Peyer's patch (tissue), 4 donors: ENCODE measurements around the gene ABCC4.
"Not testable (repeated sequence)": the region's sequence is repeated elsewhere in the genome, so short reads cannot be mapped to it uniquely, and the experiment has no call there.

ENCODE experiments used
- POLR2A ChIP-seq, 2 donors: fragments of 450-650 bp; IDR thresholded peaks; one replicate each; pipeline ENCODE4 v1.5.1; 2017; ENCODE audit warnings: antibody characterized with exemption in 2 of 2, mild to moderate bottlenecking in 2 of 2, moderate library complexity in 2 of 2
- TF ChIP-seq, protein P1 (sequence below), 6 experiments: fragments of 450-650 bp in 4 of 6; fragments of 200-600 bp in 2 of 6; sonication (generic) in 1 of 6; IDR thresholded peaks; one replicate each; pipeline ENCODE4 v1.5.1; 2017 to 2019; ENCODE audit warnings: antibody characterized with exemption in 6 of 6, mild to moderate bottlenecking in 3 of 6, moderate library complexity in 1 of 6

- TF ChIP-seq, protein P1, sequence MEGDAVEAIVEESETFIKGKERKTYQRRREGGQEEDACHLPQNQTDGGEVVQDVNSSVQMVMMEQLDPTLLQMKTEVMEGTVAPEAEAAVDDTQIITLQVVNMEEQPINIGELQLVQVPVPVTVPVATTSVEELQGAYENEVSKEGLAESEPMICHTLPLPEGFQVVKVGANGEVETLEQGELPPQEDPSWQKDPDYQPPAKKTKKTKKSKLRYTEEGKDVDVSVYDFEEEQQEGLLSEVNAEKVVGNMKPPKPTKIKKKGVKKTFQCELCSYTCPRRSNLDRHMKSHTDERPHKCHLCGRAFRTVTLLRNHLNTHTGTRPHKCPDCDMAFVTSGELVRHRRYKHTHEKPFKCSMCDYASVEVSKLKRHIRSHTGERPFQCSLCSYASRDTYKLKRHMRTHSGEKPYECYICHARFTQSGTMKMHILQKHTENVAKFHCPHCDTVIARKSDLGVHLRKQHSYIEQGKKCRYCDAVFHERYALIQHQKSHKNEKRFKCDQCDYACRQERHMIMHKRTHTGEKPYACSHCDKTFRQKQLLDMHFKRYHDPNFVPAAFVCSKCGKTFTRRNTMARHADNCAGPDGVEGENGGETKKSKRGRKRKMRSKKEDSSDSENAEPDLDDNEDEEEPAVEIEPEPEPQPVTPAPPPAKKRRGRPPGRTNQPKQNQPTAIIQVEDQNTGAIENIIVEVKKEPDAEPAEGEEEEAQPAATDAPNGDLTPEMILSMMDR (IDR thresholded peaks at IDR 0.05) = not testable (repeated sequence)
- not testable (repeated sequence) for TF ChIP-seq POLR2A (IDR thresholded peaks at IDR 0.05)
These were observed 134.2 kb downstream of the ABCC4 start for GRCh38 chr13:95167003-95167402.
